GM12874 (cell line): ENCODE results near the gene SLAMF1.

ENCODE experiments used
- CTCF ChIP-seq: IDR thresholded peaks from 2 replicates; pipeline ENCODE4 v1.5.1; 2011; ENCODE audit warnings: low read depth, mild to moderate bottlenecking, control low read depth, low read length, moderate library complexity; ENCODE audit not compliant: insufficient read depth

SLAMF1 gene

DNA sequence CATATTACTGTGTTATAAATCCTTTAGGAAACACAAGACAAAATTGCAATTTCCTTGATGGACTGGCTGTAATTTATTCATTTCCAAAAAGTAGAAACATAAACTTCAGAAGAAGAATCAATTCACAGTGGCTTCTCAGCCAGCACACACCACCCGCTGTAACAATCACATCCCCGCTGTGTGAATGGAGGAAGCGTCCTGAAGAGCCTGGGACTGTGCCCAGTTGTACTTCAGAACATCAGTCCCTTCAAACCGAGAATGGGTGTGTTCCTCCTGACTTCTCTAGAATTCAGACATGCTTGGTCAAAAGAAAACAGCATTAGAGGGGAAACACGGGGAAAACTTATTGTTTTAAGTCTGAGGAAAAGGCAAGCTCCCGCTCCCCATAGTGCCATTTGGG is 38.8 kb downstream of the SLAMF1 start:
- TF ChIP-seq CTCF: no peak

- TF ChIP-seq CTCF: no peak
Measured at GRCh38 chr1:160607672-160608032, 39.2 kb downstream of the SLAMF1 start.

- peak; percentile 65 for TF ChIP-seq CTCF
Measured at GRCh38 chr1:160607011-160607671, 39.7 kb downstream of the SLAMF1 start.

DNA sequence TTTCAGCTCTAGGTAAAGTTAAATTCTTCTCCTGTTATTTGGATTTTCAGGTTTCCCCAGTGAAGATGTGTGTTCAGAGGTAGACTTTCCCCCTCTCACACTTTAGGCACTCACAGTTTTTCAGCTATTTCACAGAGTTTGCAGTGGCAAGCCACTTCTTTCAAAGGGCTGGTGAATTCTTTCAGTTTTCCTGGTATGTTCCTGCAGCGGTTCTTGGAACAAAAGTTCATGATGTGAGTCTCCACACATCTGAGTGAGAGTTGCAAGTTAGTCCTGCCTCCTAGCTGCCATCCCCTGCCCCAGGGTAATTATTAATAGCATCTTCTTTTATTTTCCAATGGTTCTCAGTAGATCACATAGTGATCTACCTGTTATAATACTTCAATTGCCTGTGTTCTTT is 40.2 kb downstream of the SLAMF1 start:
- TF ChIP-seq CTCF: no peak

DNA sequence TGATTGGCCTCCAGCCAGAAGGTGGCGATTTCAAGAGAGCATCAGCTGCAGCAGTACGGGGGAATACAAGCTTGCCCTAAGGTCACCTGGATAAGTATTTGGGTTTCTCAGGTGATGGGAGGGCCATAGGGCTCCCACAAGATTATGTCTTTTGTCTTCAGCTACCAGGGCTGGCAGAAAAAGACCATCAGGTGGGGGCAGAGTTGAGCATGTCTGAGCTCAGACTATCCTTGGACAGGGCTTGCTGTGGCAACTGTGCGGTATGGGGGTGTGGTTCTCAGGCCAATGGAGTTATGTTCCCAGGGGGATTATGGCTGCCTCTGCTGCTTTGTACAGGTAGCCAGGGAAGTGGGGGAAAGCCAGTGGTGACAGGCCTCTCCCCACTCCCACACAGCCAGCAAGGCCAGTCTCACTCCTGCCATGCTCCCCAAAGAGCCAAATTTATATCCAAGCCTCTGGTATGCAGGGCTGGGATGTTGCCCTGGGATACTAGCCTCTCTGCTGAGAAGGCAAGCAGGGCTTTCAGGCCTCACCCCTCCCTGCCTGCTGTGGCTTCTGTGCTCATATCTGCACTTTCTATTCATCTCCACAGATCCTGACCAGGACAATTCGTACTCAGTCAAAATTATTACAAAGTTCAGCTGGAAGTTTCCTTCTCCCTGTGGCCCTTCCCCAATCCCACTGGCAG is 40.9 kb downstream of the SLAMF1 start:
- TF ChIP-seq CTCF: no peak

GRCh38 chr1:160605205-160605604 is 41.6 kb downstream of the SLAMF1 start:
- TF ChIP-seq CTCF: no peak

DNA sequence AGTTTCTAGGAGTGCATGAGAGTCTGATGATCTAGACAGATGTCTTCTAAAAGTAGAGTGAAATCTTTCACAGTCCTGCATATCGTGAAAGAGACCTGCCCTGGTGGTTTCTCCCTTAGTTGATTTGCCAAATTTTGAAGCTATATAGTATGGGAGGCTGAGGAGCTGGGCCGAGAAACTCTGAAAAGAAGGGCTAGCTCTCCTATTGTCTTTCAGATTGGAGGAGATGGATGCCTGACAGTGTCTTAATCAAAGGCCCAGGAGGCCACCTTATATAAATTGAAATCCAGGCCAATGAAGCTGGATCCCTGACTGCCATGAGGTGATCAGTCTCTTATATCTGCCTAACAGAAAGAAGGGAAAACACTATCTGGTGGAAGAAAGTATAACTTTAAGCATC is 49.1 kb downstream of the SLAMF1 start:
- TF ChIP-seq CTCF: no peak

- TF ChIP-seq CTCF: no peak
Measured at GRCh38 chr1:160597051-160597450, 49.8 kb downstream of the SLAMF1 start.
